Suprapubic skin (tissue), 4 donors: ENCODE measurements around the gene PKP3.

Experiments
- EP300 ChIP-seq: sonication (generic); formaldehyde crosslinking; IDR thresholded peaks from one replicate; pipeline ENCODE4 v1.6.1; 2017; ENCODE audit warnings: antibody characterized with exemption
- POLR2A ChIP-seq, 2 donors: fragments of 450-650 bp; IDR thresholded peaks; one replicate each; pipeline ENCODE4 v1.6.1; 2017; ENCODE audit warnings: antibody characterized with exemption in 2 of 2, mild to moderate bottlenecking in 2 of 2, moderate library complexity in 2 of 2
- POLR2AphosphoS5 ChIP-seq, 3 donors: sonication (generic); formaldehyde crosslinking; IDR thresholded peaks; one replicate each; pipeline ENCODE4 v1.6.1; 2017; ENCODE audit warnings: antibody characterized with exemption in 3 of 3
- TF ChIP-seq, protein P1 (sequence below), 2 donors: fragments of 200-600 bp in 1 of 2; fragments of 450-650 bp in 1 of 2; sonication (generic) in 1 of 2; IDR thresholded peaks; one replicate each; pipeline ENCODE4 v1.5.1; 2016 to 2019; ENCODE audit warnings: antibody characterized with exemption in 2 of 2, mild to moderate bottlenecking in 1 of 2, moderate library complexity in 1 of 2

- TF ChIP-seq, protein P1, sequence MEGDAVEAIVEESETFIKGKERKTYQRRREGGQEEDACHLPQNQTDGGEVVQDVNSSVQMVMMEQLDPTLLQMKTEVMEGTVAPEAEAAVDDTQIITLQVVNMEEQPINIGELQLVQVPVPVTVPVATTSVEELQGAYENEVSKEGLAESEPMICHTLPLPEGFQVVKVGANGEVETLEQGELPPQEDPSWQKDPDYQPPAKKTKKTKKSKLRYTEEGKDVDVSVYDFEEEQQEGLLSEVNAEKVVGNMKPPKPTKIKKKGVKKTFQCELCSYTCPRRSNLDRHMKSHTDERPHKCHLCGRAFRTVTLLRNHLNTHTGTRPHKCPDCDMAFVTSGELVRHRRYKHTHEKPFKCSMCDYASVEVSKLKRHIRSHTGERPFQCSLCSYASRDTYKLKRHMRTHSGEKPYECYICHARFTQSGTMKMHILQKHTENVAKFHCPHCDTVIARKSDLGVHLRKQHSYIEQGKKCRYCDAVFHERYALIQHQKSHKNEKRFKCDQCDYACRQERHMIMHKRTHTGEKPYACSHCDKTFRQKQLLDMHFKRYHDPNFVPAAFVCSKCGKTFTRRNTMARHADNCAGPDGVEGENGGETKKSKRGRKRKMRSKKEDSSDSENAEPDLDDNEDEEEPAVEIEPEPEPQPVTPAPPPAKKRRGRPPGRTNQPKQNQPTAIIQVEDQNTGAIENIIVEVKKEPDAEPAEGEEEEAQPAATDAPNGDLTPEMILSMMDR (IDR thresholded peaks at IDR 0.05), result no peak
- TF ChIP-seq POLR2A (IDR thresholded peaks at IDR 0.05), result no peak
- no peak for TF ChIP-seq POLR2AphosphoS5 (IDR thresholded peaks at IDR 0.05)
- no peak for TF ChIP-seq EP300
These were observed 42.6 kb upstream of the PKP3 start for GRCh38 chr11:351411-351810.
